ENCODE measurements around the gene FCHO2. TPM values are rescaled to one million over a fixed set of nuclear protein-coding genes. Genes with fewer than 3 reads are reported as not detected.

Gene FCHO2
- total RNA-seq, 1 donor from 2014 or later = 23.2 TPM

GRCh38 chr5:73030531-73030930, 74.7 kb downstream of the FCHO2 start:
- DNase-seq (ENCODE audit: low read depth) = peak; percentile 30

GRCh38 chr5:73030995-73031394, 75.2 kb downstream of the FCHO2 start:
- DNase-seq (ENCODE audit: low read depth) = peak; percentile 95

DNA sequence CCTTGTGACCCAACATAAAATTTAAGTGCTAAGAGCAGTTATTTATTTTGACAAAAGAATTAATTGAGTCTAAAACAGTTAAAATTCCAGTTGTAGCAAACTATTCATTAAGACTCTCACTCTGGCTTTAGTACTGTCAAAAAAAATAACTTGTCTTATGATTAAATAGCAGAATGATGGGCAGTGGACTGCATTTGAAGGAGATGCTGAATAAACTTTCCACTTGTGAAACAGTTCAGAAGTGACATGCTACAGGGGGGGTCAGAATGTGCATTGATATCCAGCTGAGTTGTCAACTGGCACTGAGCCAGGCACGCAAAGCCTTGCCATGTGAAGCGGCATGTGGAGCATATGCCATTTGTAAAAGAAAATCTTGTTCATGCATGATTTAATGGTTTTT, 76.0 kb downstream of the FCHO2 start:
- DNase-seq (ENCODE audit: low read depth) = peak; percentile 50

DNA sequence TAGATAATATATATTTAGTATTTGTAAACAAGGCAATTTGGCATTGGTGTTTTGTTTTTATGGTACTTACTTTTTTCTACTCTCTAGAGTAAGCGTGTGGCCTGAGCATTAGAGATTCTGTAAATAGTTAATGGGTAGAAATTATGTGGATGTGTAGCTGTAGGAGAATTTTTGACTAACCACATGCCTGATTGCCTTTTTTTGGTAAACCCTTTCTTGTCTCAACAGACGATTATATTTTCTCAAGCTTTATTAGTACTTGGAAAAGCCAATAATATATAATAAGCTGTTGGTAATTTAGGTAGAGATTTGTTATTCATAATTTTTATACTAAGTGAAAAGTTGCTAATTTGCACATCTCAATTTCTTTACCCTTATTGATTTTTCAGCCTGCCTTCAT, 76.8 kb downstream of the FCHO2 start:
- DNase-seq (ENCODE audit: low read depth) = no peak

GRCh38 chr5:73037545-73037944, 81.7 kb downstream of the FCHO2 start:
- no peak for DNase-seq (ENCODE audit: low read depth)

DNA sequence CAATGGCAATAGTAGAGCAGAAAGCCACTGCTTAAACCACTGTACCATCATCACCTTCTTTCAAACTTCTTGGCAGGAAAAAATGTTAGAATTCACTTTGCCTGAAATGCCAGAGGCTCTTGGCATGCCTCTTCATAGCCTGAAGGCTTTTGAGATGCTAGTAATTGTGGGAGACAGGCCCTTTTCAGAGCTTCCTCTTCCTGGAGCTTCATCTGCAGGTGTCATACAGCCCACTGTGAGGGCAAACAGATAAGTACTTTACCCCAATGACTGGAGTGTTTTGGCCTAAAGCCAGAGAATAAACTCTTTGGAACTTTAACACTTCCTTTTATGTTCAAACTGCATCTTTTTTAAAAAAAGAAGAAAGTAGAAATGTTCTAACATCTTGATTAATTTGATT, 83.2 kb downstream of the FCHO2 start:
- DNase-seq (ENCODE audit: low read depth) = peak; percentile 10

DNA sequence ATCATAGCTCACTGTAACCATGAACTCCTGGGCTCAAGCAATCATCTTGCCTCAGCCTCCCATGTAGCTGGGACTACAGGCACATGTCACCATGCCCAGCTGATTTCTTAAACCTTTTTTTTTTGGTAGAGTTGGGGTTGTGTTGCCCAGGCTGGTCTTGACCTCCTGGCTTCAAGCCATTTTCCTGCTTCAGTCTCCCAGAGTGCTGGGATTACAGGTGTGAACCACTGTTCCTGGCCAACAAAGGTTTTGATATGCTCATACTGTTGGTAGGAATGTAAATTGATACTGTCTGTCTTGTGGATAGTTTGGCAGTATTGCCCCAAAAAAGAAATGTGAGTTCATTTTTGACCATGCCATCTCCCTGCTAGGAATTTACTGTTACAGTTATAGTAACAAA, 87.2 kb downstream of the FCHO2 start:
- no peak for DNase-seq (ENCODE audit: low read depth)

DNA sequence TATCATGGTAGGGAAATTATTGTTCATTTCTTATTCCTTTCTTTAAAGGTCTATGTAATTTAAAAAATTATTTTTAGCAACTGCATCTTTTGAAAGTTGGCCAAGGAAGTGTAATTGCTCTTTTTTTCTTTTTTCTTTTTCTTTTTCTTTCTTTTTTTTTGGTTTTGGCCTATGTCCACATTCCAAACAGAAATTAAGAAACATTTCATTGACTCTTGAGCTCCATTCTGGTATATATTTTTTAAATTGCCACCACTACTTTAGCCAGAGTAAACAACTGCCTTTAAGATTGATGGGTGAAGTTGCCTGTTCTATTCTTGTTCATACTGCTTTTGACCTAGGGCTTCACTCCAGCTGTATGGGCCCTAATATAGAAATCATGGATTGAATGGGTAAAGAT, 88.7 kb downstream of the FCHO2 start:
- DNase-seq (ENCODE audit: low read depth) = no peak

GRCh38 chr5:73045623-73046022, 89.8 kb downstream of the FCHO2 start:
- no peak for DNase-seq (ENCODE audit: low read depth)

- DNase-seq (ENCODE audit: low read depth) = no peak
These were observed 105.8 kb downstream of the FCHO2 start for GRCh38 chr5:73061593-73061992.

GRCh38 chr5:73066466-73066865, 110.6 kb downstream of the FCHO2 start:
- no peak for DNase-seq (ENCODE audit: low read depth)

DNA sequence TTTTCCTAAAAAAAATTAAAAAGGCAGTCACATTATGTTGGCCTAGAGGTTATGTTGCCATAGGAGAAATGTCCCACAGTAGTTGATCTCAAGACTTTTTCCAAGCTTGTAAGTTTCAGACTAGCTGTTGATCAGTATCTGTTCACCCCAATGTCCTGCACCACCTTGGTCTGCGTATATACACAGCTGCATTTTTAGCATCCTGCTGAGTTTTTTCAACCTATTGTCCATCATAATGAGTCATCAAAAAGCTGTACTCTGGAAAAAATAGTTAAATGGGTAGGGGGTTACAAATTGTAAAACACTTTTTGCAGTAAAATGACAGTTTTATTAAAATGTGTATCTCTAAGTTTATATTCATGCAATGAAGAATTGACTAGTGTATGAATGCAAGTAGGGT, 111.4 kb downstream of the FCHO2 start:
- DNase-seq (ENCODE audit: low read depth) = no peak

- DNase-seq (ENCODE audit: low read depth) = no peak
These were observed 125.3 kb downstream of the FCHO2 start for GRCh38 chr5:73081093-73081492.

DNA sequence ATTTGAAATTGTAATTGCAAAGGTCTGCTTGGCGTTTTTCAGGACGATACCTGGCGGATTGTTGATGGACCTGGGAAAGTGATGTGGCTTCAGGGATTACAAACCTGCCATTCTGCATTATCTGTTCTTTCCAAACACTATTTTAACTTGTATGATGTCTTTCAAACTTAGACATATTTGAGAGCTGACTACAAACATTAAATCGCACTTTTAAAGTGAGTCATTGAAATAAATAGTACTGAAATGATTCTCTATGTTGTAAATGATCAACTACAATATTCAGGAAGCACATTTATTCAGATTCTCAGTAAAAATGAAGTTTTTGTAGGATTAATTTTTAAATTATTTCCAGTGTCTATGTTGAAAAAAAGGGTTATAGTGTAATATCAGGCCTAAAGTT, 132.2 kb downstream of the FCHO2 start:
- DNase-seq (ENCODE audit: low read depth) = peak; percentile 77

DNA sequence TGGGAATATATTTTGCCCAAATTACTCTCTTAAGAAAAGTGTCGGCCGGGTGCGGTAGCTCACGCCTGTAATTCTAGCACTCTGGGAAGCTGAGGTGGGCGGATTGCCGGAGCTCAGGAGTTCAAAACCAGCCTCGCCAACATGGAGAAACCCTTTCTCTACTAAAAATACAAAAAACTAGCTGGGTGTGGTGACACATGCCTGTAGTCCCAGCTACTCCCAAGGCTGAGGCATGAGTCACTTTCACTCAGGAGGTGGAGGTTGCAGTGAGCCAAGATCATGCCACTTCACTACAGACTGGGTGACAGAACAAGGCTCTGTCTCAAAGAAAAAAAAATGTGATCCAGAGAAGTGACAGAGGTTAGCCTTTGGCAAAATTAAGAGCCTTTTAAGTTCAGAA, 138.1 kb downstream of the FCHO2 start:
- peak; percentile 81 for DNase-seq (ENCODE audit: low read depth)

DNA sequence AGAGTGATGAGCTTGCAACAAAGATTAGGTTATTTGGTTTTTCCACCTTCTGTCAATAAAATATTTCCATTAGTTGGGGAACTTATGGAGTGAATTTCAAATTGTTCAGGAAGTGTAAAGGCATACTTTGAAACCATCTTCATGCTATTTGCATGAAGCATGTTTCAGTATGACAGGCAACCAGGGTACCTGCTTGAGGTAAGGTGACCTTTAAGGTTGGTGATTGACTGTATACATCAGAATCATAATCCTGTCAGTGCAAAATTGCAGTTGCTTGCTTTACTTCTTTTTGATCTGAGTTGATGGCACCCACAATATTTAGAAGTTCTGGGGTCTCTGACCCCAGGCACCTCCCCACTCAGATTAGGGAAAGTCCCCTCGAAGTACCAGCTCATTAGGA, 138.6 kb downstream of the FCHO2 start:
- DNase-seq (ENCODE audit: low read depth) = no peak

DNA sequence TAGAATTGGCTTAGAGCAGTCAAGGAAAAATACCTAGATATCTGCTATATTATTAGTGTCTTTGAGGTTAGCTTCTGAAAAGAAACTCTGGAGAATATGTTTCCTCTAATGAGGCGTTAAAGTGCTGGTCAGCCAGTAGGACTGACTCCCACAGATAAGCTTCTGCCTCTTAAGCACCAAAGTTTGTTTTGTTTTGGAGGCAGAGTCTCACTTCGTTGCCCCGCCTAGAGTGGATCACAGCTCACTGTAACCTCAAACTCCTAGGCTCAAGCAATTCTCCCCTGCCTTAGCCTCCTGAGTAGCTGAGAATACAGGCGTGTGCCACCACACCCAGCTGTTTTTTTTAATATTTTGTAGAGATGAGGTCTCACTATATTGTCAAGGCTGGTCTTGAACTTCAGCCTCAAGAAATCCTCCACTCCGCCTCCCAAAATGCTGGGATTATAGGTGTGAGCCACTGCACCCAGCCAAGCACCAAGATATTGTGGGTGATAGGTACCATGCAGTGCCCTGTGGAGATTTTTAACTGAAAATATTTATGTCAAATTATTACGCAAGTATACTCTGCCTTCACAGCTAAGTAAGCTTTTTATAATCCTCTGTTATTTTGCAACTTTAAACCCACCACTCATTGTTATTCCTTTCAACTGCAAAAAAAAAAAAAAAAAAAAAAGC, 139.9 kb downstream of the FCHO2 start:
- DNase-seq (ENCODE audit: low read depth) = no peak

- peak; percentile 85 for DNase-seq (ENCODE audit: low read depth)
These were observed 140.4 kb downstream of the FCHO2 start for GRCh38 chr5:73096239-73096575.

DNA sequence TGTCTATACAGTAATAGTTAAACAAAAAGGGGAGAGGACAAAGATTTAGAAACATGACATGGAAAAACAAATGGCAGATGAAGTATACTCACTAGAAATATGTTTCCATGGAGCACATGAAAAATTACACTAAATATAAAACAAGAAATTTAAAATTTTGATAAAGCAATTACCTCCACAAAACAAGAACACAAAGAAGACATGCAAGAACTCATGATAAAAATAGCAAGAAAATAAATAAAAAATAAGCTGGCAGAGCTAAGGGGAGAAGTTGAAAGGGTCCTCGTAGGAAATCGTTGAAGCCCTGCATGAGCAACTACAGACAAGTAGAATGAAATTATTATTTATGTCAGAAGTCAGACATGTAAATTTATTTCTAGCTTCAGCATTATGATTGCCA, 141.9 kb downstream of the FCHO2 start:
- DNase-seq (ENCODE audit: low read depth) = no peak

DNA sequence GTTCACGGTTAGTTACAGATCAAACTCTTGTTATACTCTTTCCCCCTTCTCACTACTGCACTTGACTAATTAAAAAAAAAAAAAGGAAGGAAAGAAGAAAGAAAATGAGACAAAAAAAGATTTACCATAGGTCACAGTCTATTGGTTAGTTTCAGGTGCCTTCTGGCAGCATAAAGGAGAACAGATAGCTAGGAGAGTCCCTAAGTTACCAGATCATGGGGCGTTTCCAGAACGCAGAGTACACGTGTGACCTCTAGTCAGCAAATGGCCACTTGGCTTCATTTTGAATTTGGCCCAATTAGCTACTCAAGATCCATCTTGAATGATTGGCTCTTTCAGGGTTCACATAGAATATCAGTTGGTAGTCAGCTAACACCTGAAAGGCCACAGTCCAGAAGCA, 144.3 kb downstream of the FCHO2 start:
- no peak for DNase-seq (ENCODE audit: low read depth)

GRCh38 chr5:73103870-73104299, 148.0 kb downstream of the FCHO2 start:
- DNase-seq (ENCODE audit: low read depth) = no peak

DNA sequence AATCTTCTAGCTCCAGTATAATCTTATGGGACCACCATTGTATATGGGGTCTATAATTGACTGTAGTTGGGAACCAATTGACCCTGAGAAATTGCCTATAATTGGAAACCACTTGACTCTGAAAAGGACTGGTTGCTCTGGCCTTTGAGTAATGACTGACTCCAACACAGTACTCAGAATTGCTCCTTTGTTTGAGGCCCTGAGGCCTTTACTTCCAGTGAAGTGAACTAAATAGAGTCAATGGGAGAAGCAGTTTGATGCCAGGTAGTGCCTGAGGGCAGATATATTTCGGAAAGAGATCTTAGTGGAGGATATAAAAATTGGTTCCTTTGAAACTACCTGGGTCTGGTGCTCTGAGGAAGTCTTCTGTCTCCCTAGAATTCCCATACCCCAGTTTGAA, 148.5 kb downstream of the FCHO2 start:
- DNase-seq (ENCODE audit: low read depth) = no peak

DNA sequence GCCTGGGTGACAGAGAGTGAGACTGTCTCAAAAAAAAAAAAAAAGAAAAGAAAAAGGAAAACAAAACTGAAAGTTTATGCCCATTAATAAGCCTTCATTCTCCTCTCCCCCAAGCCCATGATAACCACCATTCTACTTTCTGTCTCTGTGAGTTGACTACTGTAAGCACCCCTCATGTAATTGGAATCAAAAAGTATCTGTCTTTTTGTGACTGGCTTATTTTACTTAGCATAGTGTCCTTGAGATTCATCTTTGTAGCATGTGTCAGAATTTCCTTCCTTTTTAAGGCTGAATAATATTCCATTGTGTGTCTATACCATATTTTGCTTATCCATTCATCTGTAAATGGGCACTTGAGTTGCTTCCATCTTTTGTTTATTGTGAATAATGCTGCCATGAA, 150.5 kb downstream of the FCHO2 start:
- no peak for DNase-seq (ENCODE audit: low read depth)

- no peak for DNase-seq (ENCODE audit: low read depth)
These were observed 154.3 kb downstream of the FCHO2 start for GRCh38 chr5:73110190-73110589.
